Measurements from ENCODE around the gene CINP.

CINP gene

DNA sequence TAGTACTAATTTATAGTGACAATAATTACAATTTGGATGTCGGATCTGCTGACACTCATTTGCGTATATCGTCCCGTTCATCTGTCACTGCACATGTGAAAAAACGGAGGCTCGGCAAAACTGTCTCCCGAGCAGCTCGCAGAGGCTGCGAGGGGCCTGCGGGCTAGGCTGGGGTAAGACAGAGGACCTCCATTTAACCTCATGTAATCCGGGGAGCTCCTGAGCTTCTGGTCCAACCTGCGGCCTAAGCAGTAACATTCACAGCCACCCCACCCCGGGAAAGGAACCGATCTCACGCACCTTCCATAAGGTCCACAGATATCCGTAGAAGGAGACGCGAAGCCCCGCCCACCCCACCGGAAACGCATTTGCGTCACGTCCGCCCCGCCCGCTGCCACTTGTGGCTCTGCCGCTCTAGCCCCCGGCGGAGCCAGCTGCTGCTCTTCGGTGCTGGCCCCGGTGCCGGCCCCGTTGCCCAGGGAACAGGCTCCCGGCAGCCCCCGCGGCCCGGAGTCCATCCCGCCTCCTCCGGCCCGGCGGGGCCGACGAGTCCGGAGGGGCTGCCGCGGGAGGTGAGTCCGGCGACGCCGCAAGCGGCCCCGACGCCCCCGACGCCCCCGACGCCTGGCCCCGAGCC lies at the start of gene CINP, which contains the start of gene TECPR2:
CINP (minus strand) TSS at position 346 of the 637 bp plus-strand sequence; CDS start at position 307, 39 bp downstream.
TECPR2 (plus strand) TSS at position 397 of the 637 bp plus-strand sequence. CDS start 13,781 bp downstream, outside the sequence.
- peak; percentile 97 to 99 for DNase-seq

DNA sequence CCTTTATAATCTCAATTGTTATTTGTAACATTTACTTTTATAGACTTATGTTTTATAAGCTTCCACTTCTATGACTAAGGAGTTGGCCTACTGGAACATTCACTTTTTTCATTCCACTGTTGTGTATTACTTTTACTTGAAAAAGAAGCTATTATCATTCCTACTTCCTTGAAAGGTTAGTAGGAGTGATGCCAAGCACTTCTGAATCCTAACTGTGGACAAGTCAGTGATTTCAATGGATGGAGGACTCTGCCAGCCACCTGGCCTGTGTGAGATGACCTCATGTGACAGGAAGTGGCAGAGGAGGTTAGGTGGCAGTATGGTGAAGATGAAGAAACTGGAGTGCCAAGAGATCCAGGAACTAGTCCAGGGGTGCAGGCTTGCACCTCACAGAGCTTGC lies 46.0 kb upstream of the CINP start:
- no peak for DNase-seq

DNA sequence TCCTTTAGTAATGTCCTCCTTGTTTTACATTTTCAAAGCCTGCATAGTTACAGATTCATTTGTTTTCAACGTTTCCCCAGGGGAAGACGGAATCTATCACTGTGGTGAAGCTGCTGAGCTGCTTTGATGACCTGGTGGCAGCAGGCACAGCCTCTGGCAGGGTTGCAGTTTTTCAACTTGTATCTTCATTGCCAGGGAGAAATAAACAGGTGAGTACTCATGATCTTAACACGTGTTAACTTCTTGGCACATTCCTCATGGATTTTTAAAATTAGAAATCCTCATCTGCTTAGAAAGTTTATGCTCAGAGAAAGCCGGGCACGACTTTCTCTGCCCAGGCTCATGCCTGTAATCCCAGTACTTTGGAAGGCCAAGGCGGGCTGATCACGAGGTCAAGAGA lies 44.6 kb upstream of the CINP start:
- no peak for DNase-seq

DNA sequence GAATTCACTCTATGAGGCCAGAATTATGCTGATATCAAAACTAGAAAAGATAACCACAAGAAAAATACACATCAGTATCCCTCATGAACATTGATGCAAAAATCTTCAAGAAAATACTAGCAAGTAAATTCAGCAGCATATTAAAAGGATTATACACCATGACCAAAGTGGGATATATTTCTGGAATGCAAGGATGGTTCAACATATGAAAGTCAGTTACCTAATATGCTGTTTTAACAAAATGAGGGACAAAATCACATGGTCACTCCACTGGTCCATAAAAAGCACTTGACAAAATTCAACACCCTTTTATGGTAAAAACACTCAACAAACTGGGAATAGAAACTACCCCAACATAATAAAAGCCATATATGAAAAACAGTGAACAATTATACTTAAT lies 40.3 kb upstream of the CINP start:
- DNase-seq, result no peak

DNA sequence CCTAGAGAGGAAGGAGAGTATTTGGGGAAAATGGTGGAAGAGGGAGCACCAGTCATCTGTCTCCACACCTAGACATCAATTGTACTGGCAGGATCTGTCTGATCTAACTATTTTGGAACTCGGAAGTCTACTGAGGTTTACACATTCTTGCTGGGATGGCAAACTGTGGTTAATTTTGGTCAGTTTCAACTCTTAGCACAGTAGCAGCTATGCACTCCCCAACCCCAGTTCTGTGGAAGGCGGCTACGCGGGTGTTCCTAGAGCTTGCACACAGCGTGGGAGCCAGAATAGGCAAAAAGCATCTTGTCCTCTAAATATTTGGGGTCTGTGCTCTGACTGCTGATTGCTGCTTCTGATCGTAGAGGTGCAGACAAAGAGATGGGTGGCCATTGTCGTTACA lies 33.8 kb upstream of the CINP start:
- no peak for DNase-seq

DNA sequence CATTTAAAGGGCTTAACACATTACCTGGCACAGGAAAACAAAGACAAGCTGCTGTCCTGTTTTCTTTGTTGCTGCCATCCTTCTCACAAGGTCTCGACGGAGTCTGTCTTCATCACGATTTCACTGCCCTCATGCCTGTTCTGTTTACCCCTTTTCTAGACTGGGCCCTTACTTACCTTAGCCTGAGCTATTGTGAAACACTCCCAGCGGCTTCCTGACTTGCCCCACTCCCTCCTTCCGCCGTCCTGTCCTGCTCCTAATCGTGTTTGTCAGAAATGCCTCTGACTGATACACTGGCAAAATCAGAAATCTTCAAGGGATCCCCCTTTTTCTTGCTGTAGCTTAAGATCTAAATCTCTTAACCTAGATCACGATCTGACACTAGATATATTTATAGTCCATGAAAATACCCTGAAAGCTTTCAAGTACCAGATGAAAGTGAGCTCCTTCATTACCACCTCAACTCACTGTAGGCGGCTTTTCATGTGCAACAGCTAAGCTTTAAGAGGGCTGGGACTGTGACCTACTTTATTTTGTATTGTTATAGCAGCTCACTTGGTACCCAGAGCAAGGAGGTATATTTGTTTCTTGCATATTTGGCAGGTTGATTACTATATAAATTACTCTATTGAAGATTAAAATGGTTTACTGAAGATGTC lies 32.2 kb upstream of the CINP start:
- no peak for DNase-seq

DNA sequence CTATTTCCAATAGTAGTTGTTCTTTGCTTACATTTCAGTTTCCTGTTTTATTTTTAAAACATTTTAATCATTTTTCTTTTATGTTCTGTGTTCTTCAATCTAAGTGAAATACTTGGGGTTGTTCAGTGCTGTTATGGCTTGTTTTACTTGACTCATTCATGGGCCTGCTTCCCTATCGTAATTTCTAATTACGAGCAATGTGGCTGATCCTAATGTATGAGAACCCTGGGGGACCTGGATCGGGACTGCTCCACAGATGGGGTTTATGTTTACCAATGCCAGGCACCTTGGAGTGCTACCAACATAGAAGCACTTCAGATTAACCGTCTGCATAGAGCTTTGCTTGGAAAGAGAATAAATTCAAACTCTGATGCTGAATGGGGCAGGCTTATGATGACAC lies 29.8 kb upstream of the CINP start:
- DNase-seq, result no peak

DNA sequence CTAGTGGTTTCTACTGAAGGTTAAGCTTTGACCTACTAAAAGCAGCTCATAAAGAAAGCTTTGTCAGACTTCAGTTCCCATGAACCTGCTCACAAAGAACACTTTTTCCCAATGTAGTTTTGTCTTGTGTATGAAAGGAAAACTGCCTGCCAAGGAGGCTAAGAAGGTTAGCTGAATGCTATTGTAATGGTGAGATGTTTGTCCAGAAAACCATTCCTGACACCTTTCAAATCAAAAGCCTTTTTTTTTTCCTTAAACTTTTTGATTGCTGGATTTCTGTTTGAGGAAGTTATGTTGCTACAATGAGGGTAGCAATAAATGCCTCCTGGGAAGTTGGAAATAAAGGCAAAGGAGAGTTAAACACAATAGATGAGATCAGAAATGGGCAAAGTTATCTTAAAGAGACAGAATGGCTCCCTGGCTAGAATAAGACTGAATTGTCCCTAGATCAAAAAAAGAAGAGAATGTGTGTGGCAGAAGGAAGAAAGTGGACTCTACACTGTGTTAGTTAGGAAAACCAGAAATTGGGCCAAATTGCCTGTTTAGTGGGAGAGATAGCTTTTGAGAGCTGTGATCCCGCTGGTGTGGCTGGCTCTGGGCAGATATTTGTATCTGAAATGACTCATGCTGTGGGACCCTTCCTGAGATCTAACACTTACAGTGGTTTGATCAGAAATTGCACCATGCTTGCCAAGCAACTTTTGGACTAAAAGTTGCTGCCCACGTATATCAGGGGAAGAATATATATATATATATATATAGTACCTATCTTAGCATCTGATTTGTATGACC lies 27.6 kb upstream of the CINP start:
- no peak for DNase-seq

DNA sequence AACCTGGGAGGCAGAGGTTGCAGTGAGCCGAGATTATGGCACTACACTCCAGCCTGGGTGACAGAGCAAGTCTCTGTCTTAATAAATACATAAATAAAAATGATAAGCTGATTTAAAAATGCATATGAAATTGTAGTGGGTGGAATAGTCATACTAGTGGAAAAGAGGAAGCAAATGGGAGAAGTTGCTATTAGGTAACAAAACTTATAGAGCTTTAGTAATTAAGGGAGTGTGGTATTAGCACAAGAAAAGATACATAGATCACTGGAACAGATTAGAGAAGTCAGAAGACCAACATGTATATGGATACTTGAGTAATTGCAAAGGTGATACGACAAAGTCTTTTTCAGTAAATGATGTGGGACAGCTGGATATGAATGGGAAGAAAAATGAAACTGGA lies 26.6 kb upstream of the CINP start:
- no peak for DNase-seq

DNA sequence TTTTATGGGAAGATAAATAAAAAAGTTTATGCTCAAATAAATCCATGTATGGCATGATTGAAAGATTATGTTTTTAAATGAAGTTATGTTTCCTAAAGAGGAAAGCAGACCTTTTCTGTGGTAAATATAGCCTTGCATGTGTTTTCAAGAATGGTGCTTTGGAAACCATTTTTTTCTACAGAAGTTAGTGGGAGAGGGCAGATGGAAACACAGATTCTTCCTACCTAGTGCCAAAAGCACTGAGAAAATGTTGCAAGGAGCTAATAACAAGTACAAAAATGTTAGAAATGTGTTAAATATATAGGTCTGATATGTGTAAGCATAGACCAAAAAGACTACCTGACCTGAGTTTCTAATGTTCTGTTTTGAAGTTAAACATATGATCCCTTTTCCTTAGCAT lies 24.4 kb upstream of the CINP start:
- no peak for DNase-seq

DNA sequence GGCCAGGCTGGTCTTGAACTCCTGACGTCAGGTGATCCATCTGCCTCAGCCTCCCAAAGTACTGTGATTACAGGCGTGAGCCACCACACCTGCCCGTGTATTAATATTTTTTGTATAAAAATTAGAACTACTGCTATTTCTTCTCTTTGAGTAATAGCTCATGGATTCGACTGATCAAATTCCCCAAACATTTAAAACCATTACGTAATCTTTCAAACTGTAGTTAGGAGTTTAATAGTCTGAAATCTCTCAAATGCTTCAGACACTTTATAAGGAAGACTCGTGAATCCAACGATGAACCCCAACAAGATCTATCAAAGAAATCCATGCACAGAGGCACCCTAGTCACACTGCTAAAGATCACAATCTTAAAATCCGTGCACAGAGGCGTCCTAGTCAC lies 16.1 kb upstream of the CINP start:
- no peak for DNase-seq

DNA sequence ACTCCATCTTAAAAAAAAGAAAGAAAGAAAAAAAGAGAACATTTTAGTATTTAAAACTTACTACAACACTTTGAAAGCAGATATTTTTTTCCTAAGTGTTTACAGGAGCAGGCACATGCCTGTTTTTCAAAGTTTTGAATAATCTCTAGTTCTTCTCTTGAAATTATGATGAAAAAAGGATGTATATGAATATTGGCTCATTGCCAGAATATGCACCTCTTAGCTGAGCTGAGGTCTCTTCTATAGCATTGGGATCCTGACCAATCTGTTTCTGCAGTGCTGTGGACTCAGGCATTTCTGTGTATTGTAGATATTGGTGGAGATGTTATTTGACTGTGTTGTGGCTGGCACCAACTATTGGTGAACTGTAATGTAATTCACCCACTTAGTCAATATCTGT lies 15.0 kb upstream of the CINP start:
- DNase-seq, result no peak

DNA sequence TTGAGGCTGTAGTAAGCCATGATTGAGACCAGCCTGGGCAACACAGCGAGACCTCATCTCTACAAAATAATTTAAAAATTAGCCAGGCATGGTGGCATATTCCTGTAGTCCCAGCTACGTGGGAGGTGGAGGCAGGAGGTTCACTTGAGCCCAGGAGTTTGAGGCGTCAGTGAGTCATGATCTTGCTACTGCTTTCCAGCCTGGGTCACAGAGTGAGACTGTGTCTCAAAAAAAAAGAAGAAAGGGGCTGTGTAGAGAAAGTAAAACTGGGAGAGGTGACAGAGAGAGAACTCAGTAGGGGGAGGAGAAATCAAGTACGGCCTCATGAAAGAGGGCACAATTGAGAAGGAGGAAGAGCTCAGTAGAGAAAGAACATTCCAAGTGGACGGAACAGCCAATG lies 12.4 kb upstream of the CINP start:
- DNase-seq, result peak in 1 of 2 donors; percentile 23

DNA sequence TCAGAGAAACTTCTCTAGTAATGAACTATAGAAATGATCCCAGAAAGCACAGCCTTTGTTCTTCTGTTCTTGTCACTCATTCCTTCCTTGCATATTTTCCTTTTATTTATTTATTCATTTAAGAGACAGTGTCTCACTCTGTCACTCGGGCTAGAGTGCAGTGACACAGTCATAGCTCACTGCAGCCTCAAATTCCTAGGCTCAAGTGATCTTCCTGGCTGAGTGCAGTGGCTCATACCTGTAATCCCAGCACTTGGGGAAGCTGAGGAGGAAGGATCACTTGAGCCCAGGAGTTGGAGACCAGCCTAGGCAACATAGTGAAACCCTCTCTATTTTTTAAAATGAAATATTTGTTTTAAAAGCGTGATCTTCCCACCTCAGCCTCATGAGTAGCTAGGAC lies 11.6 kb upstream of the CINP start:
- DNase-seq, result no peak

DNA sequence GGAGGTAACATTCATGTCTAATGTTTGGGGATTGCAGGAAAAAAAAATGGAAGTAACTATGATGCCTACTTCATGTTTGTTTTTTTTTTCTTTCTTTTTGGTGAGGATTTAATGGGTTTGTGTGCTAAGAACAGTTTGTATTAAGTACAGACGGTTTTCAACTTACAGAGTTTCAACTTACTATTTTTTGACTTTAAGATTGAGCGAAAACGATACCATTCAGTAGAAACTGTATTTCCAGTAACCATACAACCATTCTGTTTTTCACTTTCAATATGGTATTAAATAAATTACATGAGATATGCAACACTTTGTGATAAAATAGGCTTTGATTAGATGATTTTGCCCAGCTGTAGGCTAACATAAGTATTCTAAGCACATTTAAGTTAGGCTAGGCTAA lies 10.4 kb upstream of the CINP start:
- DNase-seq, result no peak

DNA sequence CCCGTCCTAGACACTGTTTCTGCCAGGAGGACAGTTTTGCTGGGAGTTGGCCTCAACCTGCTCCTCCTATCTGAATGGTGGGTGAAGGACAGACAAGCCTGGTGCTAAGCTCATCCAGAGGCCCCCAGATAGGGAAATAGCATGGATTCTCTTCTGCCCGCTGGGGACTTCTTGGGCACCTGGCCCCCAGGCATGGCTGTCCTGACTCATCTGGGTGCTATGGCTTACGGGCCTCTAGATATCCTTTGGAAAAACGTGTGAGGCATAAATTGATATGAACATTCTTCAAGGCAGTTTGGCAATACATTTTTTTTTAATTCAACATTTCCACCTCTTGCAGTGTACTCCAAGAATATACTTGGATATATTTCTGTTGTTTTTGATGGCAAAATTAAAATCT lies 8.7 kb upstream of the CINP start:
- no peak for DNase-seq

DNA sequence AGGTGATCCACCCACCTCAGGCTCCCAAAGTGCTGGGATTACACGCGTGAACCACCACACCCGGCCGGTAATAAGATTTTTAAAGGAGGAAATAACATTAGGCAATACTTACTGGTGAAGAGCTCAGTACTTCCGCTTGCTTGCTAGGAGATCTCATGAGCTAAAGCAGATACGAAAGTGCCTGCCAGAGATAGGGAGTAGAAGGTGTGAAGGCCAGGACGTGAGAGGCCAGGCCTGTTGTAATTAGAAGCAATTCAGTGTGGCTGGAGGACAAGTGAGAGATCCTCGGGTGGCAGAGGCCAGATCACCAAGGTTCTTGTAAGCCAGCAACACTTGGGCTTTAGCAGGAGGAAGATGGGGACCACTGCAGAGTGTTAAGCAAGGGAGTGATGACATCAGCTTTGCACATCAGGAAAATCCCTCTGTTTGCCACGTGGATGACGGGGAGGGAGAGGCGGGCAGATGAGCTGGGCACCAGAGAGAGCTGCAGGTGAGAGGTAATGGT lies 7.7 kb upstream of the CINP start:
- no peak for DNase-seq

DNA sequence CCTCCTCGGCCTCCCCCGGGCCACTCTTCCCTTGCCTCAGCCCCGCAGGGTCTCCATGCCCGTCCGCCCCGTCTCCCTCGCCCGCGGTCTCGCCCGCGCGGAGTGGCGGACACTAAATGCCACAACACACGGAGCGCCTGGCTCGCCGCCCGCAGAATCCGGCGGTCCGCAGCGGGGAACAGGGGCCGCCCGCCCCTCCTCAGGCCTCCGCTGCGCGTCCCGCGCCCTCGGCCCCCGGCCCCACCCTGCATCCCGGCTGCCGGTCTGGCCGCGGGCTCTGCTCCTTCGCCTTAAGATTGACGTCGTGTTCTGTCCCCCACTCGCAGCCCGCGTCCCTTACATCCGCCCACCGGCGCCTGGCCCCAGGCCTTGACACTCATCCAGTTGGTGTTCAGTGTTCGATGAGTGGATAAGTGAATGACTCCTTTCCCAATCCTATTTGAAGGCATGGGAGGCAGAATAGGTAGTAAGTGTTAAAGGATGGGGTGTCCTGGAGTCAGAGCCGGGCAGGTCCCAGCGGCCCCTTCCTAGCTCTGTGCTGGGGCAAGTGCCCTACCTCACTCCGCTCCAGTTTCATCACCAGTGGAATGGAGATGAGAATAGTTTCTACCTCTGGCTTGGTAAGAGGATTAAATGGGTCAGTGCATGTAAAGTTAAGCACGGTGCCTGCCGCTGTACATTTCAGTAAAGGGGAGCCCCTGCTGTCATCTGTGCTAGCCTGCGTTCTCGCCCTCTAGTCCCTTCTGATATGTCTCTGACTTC lies 673 bp upstream of the CINP start:
- DNase-seq, result peak; percentile 40 to 44

DNA sequence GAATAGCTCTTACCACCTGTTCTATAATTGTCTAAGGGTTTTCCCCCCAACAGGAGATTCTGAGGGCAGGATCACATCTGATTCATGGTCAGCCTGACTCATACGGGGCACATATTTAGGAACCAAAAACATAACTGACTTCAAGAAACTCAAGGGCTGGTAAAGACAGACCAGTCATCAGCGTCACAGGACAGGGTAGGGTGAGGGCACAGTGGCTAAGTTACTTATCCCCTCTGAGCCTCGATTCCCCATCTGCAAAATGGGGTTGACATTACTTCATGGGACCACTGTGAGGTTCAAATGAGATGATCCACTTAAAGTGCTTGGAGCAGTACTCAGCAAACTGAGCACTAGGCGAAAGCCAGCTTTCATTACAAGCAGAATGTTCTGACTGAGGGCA lies 606 bp downstream of the CINP start:
- DNase-seq, result peak; percentile 57 to 68

DNA sequence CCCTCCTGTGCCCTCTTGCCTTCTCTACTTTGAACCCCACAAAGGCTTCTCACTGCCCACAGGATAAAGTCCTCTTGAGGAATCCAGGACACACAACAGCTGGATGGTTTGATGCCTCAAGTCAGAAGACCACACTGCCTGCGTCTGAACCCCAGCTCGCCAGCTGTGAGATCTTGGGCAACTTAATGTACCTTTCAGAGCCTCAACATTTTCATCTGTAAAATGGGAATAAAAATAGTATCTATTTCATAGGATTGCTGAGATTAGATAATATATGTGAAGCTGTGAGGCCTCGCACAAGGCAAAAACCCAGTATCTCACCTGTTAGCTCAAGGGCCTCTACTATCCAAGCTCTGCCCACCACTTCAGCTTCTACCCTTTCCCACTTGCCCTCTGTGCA lies 2.3 kb downstream of the CINP start:
- DNase-seq, result no peak

DNA sequence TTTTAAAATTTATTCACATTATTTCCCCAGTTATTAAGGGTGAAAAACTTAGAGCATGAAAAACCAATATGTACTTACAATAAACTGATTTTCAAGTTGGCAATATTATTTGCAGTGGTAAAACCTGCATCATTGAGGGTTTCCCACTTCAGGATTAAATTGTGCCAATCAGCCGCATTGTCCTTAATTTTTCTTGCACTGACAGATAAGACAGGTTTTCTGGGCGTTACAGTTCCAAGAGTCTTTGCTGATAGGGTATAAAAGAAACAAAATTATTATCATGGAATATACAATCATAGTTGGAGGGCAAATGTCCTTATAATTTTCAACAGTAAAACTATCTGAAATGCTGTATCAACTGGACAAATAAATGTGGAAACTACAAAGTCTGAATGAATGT lies 3.3 kb downstream of the CINP start:
- no peak for DNase-seq

DNA sequence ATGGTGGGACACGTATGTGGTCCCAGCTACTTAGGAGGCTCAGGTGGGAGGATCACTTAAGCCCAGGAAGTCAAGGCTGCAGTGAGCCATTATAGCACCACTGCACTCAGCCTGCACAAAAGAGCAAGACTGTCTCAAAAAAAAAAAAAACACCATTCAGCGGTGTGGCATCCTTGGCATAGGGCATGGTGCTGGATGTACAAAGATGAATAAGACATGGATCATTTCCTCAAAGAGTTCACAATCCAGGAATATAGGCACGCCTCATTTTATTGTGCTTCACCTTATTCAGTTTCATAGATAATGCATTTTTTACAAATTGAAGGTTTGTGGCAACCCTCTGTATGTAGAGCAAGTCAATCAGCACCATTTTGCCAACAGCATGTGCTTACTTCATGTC lies 6.4 kb downstream of the CINP start:
- no peak for DNase-seq

DNA sequence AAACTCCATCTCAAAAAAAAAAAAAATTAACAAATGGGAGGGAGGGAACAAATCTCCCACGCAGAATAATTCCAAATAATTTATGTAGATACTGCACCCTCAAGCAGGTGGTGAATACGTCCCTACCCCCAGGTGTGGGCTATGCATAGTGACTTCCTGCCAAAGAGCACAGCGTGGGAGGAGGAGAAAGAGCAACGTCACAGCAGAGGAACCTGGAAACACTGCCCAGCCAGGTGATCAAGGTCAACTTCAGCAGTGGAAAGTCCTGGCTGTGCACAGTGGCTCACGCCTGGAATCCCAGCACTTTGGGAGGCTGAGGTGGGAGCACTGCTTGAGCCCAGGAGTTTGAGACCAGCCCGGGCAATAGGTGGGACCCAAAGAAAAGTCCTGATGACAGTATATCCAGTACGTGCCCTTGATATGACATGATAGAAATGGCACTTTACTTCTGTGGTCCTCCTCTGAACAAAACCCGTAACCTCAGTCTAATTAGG lies 9.5 kb downstream of the CINP start:
- DNase-seq, result no peak

Data from stimulated activated CD4-positive, alpha-beta T cell treated with anti-CD3 and anti-CD28 coated beads, Interleukin-2, amount 100 ng/mL, for 24 hours (primary cell).